PC-9 (cell line): ENCODE measurements around the gene IRF9. TPM values are rescaled to one million over a fixed set of nuclear protein-coding genes. Genes with fewer than 3 reads are reported as not detected.

Experiments used
- BruUV-seq: library from RNA; stranded (reverse); fragments of 400-500 nt; replicated peaks from 2 replicates; lab custom pipeline; 2021; lab: Mats Ljungman, UMichigan
- CTCF ChIA-PET: fragments of 300-600 bp; sonication (Branson Sonifier 250); formaldehyde crosslinking; loops from one replicate; lab custom pipeline; 2022; ENCODE audit warnings: antibody characterized with exemption; lab: Charles Lee
- POLR2A ChIA-PET: fragments of 300-600 bp; sonication (Branson Sonifier 250); formaldehyde crosslinking; loops from one replicate; lab custom pipeline; 2022; ENCODE audit warnings: antibody characterized with exemption; ENCODE audit not compliant: unreplicated experiment; lab: Charles Lee
- DNase-seq, 2 experiments: peaks; one replicate each; pipeline versions ENCODE4 v3.0.0 to v3.0.0-alpha.2; 2015 to 2022; ENCODE audit warnings: mixed read lengths in 1 of 2
- H2AFZ ChIP-seq: fragments of 200-600 bp; sonication (generic); 2 replicates; pipeline ENCODE4 v1.8.1; 2017; ENCODE audit warnings: antibody characterized with exemption
- H3F3A ChIP-seq: fragments of 200-600 bp; sonication (generic); 2 replicates; pipeline ENCODE4 v1.8.1; 2017; ENCODE audit warnings: antibody characterized with exemption, mild to moderate bottlenecking, low read depth; ENCODE audit not compliant: insufficient read depth
- H3K27ac ChIP-seq: fragments of 200-600 bp; sonication (generic); 2 replicates; pipeline ENCODE4 v1.6.1; 2016; ENCODE audit warnings: mixed run types
- H3K27me3 ChIP-seq: fragments of 200-600 bp; sonication (generic); 2 replicates; pipeline ENCODE4 v1.6.1; 2016; ENCODE audit warnings: low read depth, mixed run types; ENCODE audit not compliant: insufficient read depth
- H3K36me3 ChIP-seq: fragments of 200-600 bp; sonication (generic); 2 replicates; pipeline ENCODE4 v1.6.1; 2016; ENCODE audit warnings: low read depth, mixed run types
- H3K4me1 ChIP-seq: fragments of 200-600 bp; sonication (generic); replicated peaks from 2 replicates; pipeline ENCODE4 v1.6.1; 2016; ENCODE audit warnings: mixed run types; ENCODE audit not compliant: insufficient read depth
- H3K4me2 ChIP-seq: fragments of 200-600 bp; sonication (generic); 2 replicates; pipeline ENCODE4 v1.6.1; 2017; ENCODE audit warnings: mixed run types
- H3K4me3 ChIP-seq: fragments of 200-600 bp; sonication (generic); 2 replicates; pipeline ENCODE4 v1.6.1; 2016; ENCODE audit warnings: mixed run types
- H3K79me2 ChIP-seq: fragments of 200-600 bp; sonication (generic); 2 replicates; pipeline ENCODE4 v1.6.1; 2017; ENCODE audit warnings: low read depth, mixed run types
- H3K9me2 ChIP-seq: fragments of 200-600 bp; sonication (generic); 2 replicates; pipeline ENCODE4 v1.8.1; 2017; ENCODE audit warnings: mild to moderate bottlenecking; ENCODE audit not compliant: insufficient read depth
- H3K9me3 ChIP-seq: fragments of 200-600 bp; sonication (generic); 2 replicates; pipeline ENCODE4 v1.8.1; 2016; ENCODE audit warnings: low read depth; ENCODE audit not compliant: insufficient read depth
- H4K20me1 ChIP-seq: fragments of 200-600 bp; sonication (generic); 2 replicates; pipeline ENCODE4 v1.8.1; 2017; ENCODE audit not compliant: insufficient read depth
- EZH2 ChIP-seq: fragments of 200-600 bp; sonication (generic); IDR thresholded peaks from 2 replicates; pipeline ENCODE4 v1.8.0; 2017; ENCODE audit warnings: antibody characterized with exemption, low read depth
- intact Hi-C: fragments of 100-400 bp; cut with micrococcal nuclease; formaldehyde crosslinking; loops from one replicate; pipeline ENCODE4 v1.10.0; 2022; ENCODE audit not compliant: unreplicated experiment
- total RNA-seq: library from RNA; stranded (reverse); gene quantifications from 2 replicates; pipeline ENCODE4 v1.2.3, GENCODE V29; 2021
- TF ChIP-seq, protein P1 (sequence below): fragments of 200-600 bp; sonication (generic); conservative IDR thresholded peaks from 2 replicates; pipeline ENCODE4 v1.6.1; 2017; ENCODE audit warnings: mixed run types, antibody characterized with exemption, mild to moderate bottlenecking, moderate library complexity

IRF9 gene
- total RNA-seq, 1 experiment from 2014 or later = 21.4 TPM

DNA sequence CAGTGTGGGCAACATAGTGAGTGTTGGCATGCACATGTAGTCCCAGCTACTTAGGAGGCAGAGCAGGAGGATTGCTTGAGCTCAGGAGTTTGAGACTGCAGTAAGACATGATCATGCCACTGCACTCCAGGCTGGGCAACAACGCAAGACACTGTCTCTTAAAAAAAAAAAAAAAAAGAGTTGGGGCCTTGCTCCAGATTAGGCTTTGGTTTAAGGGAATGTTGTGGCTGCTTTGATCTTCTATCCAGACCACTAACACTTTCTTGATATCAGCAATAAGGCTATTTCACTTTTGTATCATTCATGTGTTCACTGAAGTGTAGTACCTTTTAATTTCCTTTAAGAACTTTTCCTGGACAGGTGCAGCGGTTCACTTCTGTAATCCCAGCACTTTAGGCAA lies 33.4 kb upstream of the IRF9 start:
- no peaks in the 10 kb centered on the region for H3K36me3 ChIP-seq
- H3K79me2 ChIP-seq = no peaks in the 10 kb centered on the region
- H3K4me3 ChIP-seq = no peak overlapping the region
- no peak overlapping the region for H2AFZ ChIP-seq
- H3K27me3 ChIP-seq = no peaks in the 10 kb centered on the region
- BruUV-seq = no TSS peak
- ChIA-PET POLR2A (no interaction called here), CTCF (no interaction called here)
- intact Hi-C loops = no loop called here
- H3K9me3 ChIP-seq = no peaks in the 10 kb centered on the region
- no peaks in the 10 kb centered on the region for H4K20me1 ChIP-seq
- H3K4me2 ChIP-seq = no peak overlapping the region
- H3K27ac ChIP-seq = no peak overlapping the region
- H3K9me2 ChIP-seq = no peaks in the 10 kb centered on the region
- DNase-seq = no peak
- TF ChIP-seq, protein P1, sequence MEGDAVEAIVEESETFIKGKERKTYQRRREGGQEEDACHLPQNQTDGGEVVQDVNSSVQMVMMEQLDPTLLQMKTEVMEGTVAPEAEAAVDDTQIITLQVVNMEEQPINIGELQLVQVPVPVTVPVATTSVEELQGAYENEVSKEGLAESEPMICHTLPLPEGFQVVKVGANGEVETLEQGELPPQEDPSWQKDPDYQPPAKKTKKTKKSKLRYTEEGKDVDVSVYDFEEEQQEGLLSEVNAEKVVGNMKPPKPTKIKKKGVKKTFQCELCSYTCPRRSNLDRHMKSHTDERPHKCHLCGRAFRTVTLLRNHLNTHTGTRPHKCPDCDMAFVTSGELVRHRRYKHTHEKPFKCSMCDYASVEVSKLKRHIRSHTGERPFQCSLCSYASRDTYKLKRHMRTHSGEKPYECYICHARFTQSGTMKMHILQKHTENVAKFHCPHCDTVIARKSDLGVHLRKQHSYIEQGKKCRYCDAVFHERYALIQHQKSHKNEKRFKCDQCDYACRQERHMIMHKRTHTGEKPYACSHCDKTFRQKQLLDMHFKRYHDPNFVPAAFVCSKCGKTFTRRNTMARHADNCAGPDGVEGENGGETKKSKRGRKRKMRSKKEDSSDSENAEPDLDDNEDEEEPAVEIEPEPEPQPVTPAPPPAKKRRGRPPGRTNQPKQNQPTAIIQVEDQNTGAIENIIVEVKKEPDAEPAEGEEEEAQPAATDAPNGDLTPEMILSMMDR = no peak
- TF ChIP-seq EZH2 = no peak
- H3F3A ChIP-seq = no peaks in the 10 kb centered on the region
- H3K4me1 ChIP-seq = no peaks in the 10 kb centered on the region

DNA sequence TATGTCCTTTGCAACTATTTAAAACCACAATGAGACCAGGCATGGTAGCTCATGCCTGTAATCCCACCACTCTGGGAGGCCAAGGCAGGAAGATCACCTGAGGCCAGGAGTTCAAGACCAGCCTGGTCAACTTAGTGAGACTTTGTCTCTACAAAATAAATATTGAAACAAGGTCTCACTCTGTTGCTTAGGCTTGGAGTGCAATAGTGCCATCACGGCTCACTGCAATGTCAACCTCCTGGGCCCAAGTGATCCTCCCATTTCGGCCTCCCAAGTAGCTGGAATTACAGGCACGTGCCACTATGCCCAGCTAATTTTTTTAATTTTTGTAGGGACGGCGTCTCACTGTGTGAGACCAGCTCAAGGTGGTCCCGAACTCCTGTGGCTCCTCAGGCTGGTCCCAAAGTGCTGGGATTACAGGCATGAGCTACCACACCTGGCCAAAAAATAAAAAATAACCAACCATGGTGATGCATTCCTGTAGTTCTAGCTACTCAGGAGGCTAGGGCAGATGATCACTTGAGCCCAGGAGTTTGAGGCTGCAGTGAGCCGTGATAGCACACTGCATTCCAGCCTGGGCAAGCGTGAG lies 31.6 kb upstream of the IRF9 start:
- TF ChIP-seq, protein P1 = no peak
- no peak for TF ChIP-seq EZH2
- no peaks in the 10 kb centered on the region for H3K4me1 ChIP-seq
- no peak for DNase-seq
- no peaks in the 10 kb centered on the region for H3K36me3 ChIP-seq
- BruUV-seq = no TSS peak
- no peak overlapping the region for H3K4me3 ChIP-seq
- H3K27ac ChIP-seq = no peak overlapping the region
- CTCF ChIA-PET = interaction anchor here (0.6 kb wide), 2 partner anchors 12 to 83 kb away, joined by 3 to 5 read pairs; partner anchors contain the start of gene EMC9
- H2AFZ ChIP-seq = no peak overlapping the region
- H4K20me1 ChIP-seq = no peaks in the 10 kb centered on the region
- no peaks in the 10 kb centered on the region for H3K27me3 ChIP-seq
- H3K4me2 ChIP-seq = no peak overlapping the region
- no peaks in the 10 kb centered on the region for H3F3A ChIP-seq
- H3K79me2 ChIP-seq = no peaks in the 10 kb centered on the region
- POLR2A ChIA-PET = no interaction called here
- H3K9me3 ChIP-seq = no peaks in the 10 kb centered on the region
- no peaks in the 10 kb centered on the region for H3K9me2 ChIP-seq
- intact Hi-C loops = no loop called here

DNA sequence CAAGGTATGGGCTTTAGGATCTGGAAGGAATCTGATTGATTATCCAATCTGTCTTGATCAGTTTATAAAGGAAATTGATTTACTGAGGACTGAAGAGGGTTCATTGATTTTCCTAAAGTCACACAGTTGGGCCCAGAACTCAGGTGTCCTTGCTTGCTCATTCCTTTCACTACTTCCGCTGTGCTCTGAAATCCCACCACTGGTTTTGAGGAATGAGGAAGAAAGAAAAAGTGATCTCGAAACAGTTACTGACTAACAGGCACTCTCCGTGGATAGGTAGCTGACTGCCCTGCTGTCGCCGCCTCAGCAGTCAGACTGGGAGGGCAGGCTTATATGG lies 30.7 kb upstream of the IRF9 start, which contains the start of gene FITM1:
Gene FITM1, plus strand, starts transcription at position 280 of the 337 bp plus-strand sequence. CDS start 905 bp downstream, outside the sequence.
- Histone ChIP-seq H3K36me3 (no peaks in the 10 kb centered on the region), H3K9me2 (no peaks in the 10 kb centered on the region), H3K9me3 (no peaks in the 10 kb centered on the region), H3K27me3 (no peaks in the 10 kb centered on the region), H4K20me1 (no peaks in the 10 kb centered on the region), H3K27ac (no peak within 1 kb of the TSS), H3K4me2 (no peak within 1 kb of the TSS), H2AFZ (no peak within 1 kb of the TSS), H3K79me2 (no peaks in the 10 kb centered on the region), H3K4me3 (no peak within 1 kb of the TSS), H3F3A (peaks cover 4% of the 10 kb centered on the region; the same call in 1 of the 2 replicates), H3K4me1 (peaks cover 4% of the 10 kb centered on the region; the same call in 1 of the 2 replicates)
- intact Hi-C loops = no loop called here
- TF ChIP-seq, protein P1 = no peak
- TF ChIP-seq EZH2 = no peak
- ChIA-PET POLR2A (no interaction called here), CTCF (no interaction called here)
- no TSS peak for BruUV-seq
- no peak for DNase-seq
